BE2C (cell line): ENCODE data around the gene ZNF440.
A peak's percentile ranks its signal among the peaks of the same experiment; 100 is the strongest.

Experiments used
- DNase-seq: peaks from one replicate; pipeline ENCODE4 v3.0.0-alpha.2; 2020
- H3K27me3 ChIP-seq: fragments of 250-450 bp; sonication (Bioruptor Pico); 2 replicates; pipeline ENCODE4 v1.5.1; 2020; ENCODE audit warnings: mild to moderate bottlenecking
- H3K36me3 ChIP-seq: fragments of 250-450 bp; sonication (Bioruptor Pico); 2 replicates; pipeline ENCODE4 v1.5.1; 2020; ENCODE audit warnings: mild to moderate bottlenecking
- H3K4me1 ChIP-seq: fragments of 250-450 bp; sonication (Bioruptor Pico); 2 replicates; pipeline ENCODE4 v1.5.1; 2020
- H3K4me3 ChIP-seq: 2 replicates; pipeline ENCODE4 v1.5.1; 2011; ENCODE audit warnings: low read depth, low read length
- H3K9me3 ChIP-seq: fragments of 250-450 bp; sonication (Bioruptor Pico); 2 replicates; pipeline ENCODE4 v1.5.1; 2020
- TF ChIP-seq, protein P1 (sequence below): IDR thresholded peaks from 2 replicates; pipeline ENCODE4 v1.5.1; 2012; ENCODE audit warnings: mild to moderate bottlenecking, low read depth, low read length

ZNF440 gene

DNA sequence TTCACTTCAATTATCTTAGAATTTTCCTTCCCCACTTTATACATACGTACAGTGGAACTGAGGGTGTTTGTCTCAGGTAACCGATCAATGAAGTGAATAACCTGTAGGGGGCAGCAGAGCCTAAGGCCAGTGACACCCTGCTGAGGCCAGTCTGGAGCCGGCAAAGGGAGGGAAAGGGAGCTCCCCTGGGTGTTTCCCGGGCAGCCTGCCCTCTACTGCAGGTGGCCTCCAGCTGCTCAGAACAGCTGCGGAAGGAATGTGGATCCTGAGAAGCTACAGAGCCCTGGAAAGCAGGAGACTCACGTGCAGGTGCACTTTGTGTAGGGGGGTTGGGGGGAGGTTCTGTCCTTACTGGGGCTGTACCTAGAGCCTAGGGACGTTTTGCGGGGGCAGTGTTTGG, 16.6 kb upstream of the ZNF440 start:
- TF ChIP-seq, protein P1, sequence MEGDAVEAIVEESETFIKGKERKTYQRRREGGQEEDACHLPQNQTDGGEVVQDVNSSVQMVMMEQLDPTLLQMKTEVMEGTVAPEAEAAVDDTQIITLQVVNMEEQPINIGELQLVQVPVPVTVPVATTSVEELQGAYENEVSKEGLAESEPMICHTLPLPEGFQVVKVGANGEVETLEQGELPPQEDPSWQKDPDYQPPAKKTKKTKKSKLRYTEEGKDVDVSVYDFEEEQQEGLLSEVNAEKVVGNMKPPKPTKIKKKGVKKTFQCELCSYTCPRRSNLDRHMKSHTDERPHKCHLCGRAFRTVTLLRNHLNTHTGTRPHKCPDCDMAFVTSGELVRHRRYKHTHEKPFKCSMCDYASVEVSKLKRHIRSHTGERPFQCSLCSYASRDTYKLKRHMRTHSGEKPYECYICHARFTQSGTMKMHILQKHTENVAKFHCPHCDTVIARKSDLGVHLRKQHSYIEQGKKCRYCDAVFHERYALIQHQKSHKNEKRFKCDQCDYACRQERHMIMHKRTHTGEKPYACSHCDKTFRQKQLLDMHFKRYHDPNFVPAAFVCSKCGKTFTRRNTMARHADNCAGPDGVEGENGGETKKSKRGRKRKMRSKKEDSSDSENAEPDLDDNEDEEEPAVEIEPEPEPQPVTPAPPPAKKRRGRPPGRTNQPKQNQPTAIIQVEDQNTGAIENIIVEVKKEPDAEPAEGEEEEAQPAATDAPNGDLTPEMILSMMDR: peak; percentile 94
- Histone ChIP-seq H3K4me1 (peaks cover 6% of the 10 kb centered on the region), H3K36me3 (no peaks in the 10 kb centered on the region; the same call in 1 of the 2 replicates), H3K4me3 (peak overlapping the region; percentile 78), H3K9me3 (no peaks in the 10 kb centered on the region), H3K27me3 (no peaks in the 10 kb centered on the region)
- DNase-seq: peak; percentile 93

DNA sequence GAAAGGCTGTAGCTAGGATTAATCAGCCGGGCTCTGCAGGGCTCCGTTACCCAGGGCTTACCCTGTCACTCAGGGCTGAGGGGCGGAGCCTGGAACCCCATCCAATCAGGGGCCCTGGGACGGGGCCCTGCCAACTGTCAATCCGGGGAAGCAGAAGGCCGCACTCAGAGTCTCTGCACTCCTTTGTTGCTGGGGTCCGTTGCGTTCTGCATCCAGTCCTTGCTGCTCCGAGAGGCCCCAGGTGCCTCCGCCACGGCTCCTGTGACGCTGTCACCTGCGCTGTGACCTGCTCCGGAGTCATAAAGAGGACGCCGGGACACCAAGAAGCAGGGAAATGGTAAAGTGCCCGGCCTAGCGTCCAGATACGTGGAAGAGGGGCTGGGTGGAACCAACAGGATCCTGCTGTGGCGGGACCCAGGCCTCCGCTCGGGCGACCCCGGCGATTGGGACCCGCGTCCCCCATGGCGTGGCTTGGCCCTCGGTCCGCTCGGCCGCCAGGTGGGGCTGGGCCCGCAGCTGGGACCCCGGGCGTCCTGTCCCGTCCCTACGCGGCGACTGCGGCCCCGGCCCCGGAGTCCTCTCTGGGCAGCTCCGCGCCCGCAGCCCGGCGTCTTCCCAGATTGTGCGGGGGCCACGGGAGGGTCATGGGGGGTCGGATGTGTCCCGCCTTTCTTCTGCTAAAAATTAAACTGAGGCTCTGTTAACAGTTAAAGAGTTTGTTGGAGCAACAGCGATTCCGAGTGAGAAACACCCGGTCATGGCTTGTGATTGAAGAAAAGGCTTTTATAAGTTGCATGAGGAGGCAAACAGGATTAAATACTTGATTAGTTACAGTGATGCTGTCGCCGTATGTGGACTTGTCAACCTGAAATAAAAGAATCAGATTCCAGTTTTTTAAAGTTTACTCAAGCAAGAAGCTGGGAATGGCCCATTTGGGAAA, 15.4 kb upstream of the ZNF440 start, which contains the start of gene ZNF491:
Gene ZNF491, plus strand, starts transcription at position 133 of the 940 bp plus-strand sequence. CDS start 7,431 bp downstream, outside the sequence.
- DNase-seq: peak; percentile 97

DNA sequence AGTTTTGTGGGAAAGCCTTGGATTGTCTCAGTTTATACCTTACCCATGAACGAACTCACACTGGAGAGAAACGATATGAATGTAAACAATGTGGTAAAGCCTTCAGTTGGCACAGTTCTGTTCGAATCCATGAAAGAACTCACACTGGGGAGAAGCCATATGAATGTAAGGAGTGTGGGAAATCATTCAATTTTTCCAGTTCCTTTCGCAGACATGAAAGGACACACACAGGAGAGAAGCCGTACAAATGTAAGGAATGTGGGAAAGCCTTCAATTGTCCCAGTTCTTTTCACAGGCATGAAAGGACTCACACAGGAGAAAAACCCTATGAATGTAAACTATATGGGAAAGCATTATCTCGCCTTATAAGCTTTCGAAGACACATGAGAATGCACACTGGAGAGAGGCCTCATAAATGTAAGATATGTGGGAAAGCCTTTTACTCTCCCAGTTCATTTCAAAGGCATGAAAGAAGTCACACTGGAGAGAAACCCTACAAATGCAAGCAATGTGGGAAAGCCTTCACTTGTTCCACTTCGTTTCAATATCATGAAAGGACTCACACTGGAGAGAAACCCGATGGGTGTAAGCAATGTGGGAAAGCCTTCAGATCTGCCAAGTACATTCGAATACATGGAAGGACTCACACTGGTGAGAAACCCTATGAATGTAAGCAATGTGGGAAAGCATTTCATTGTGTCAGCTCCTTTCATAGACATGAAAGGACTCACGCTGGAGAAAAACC, 7.5 kb upstream of the ZNF440 start:
- Histone ChIP-seq H3K36me3 (no peaks in the 10 kb centered on the region; the same call in 1 of the 2 replicates), H3K9me3 (peaks cover 8% of the 10 kb centered on the region), H3K27me3 (no peaks in the 10 kb centered on the region), H3K4me1 (no peaks in the 10 kb centered on the region), H3K4me3 (no peak overlapping the region)
- TF ChIP-seq, protein P1: no peak
- no peak for DNase-seq

More for the DNA sequence above, 15.4 kb upstream of the ZNF440 start, which contains the start of gene ZNF491:
- Histone ChIP-seq H3K4me1 (peaks cover 6% of the 10 kb centered on the region), H3K4me3 (peak within 1 kb of the TSS; percentile 78), H3K36me3 (no peaks in the 10 kb centered on the region; the same call in 1 of the 2 replicates), H3K9me3 (no peaks in the 10 kb centered on the region), H3K27me3 (no peaks in the 10 kb centered on the region)
- TF ChIP-seq, protein P1: no peak

DNA sequence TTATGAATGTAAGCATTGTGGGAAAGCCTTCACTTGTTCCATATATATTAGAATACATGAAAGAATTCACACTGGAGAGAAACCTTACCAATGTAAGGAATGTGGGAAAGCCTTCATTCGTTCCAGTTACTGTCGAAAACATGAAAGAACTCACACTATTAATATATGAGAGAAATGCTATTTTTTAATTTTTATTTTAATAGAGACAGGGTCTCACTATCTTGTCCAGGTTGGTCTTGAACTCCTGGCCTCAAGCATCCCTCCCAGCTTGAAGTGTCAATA, 7.0 kb upstream of the ZNF440 start:
- TF ChIP-seq, protein P1: no peak
- Histone ChIP-seq H3K4me3 (no peak overlapping the region), H3K4me1 (no peaks in the 10 kb centered on the region), H3K27me3 (no peaks in the 10 kb centered on the region), H3K36me3 (no peaks in the 10 kb centered on the region; the same call in 1 of the 2 replicates), H3K9me3 (peaks cover 8% of the 10 kb centered on the region)
- DNase-seq: no peak

DNA sequence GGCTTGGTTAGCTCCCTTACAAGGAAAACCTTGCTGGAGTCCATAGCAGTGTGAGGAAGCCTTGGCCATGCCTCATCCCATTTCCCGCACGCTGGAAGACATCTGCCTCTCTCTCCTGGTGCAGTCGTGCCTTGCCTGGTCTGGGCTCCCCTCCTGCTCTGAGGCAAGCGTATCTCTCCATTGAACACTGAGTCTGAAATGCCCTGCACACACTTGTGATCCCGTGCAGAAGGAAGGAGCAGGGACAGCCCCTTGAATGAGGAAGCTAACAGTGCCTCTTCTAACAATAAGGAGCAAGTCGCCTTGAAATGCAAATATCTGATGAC, 407 bp upstream of the ZNF440 start:
- peak overlapping the region; percentile 94 for H3K4me3 ChIP-seq
- TF ChIP-seq, protein P1: no peak
- no peaks in the 10 kb centered on the region for H3K9me3 ChIP-seq
- no peaks in the 10 kb centered on the region for H3K4me1 ChIP-seq
- H3K27me3 ChIP-seq: no peaks in the 10 kb centered on the region
- no peak for DNase-seq
- no peaks in the 10 kb centered on the region; the same call in none of the 2 replicates for H3K36me3 ChIP-seq
